Astrocyte (in vitro differentiated cells and primary cell): Measurements from ENCODE around the gene TRDN. TPM values are rescaled to one million over a fixed set of nuclear protein-coding genes. Genes with fewer than 3 reads are reported as not detected.

Source experiments
- DNase-seq: peaks from one replicate; pipeline ENCODE4 v3.0.0-alpha.2; 2010; ENCODE audit warnings: low read depth
- FAIRE-seq: peaks from 2 replicates; lab custom pipeline; 2011; peaks lifted over from hg19 to GRCh38; lab: Jason Lieb, UNC
- H2AFZ ChIP-seq: 2 replicates; pipeline ENCODE4 v1.6.0; 2012; ENCODE audit warnings: low read depth, low read length, inconsistent platforms
- H3K27ac ChIP-seq: 2 replicates; pipeline ENCODE4 v1.5.1; 2011; ENCODE audit warnings: low read depth, low read length, inconsistent platforms
- H3K27me3 ChIP-seq: 2 replicates; pipeline ENCODE4 v1.6.0; 2011; ENCODE audit warnings: low read length, inconsistent platforms; ENCODE audit not compliant: insufficient read depth
- H3K36me3 ChIP-seq: 2 replicates; pipeline ENCODE4 v1.5.1; 2011; ENCODE audit warnings: low read length, inconsistent platforms; ENCODE audit not compliant: insufficient read depth
- H3K4me1 ChIP-seq: 2 replicates; pipeline ENCODE4 v1.5.1; 2011; ENCODE audit warnings: low read length, inconsistent platforms; ENCODE audit not compliant: insufficient read depth
- H3K4me2 ChIP-seq: 2 replicates; pipeline ENCODE4 v1.6.0; 2012; ENCODE audit warnings: low read length, inconsistent platforms
- H3K4me3 ChIP-seq: 2 replicates; pipeline ENCODE4 v1.5.1; 2011; ENCODE audit warnings: low read depth, mild to moderate bottlenecking, low read length, inconsistent platforms; ENCODE audit not compliant: insufficient read depth
- H3K79me2 ChIP-seq: 2 replicates; pipeline ENCODE4 v1.6.0; 2012; ENCODE audit warnings: mild to moderate bottlenecking, low read length, inconsistent platforms; ENCODE audit not compliant: insufficient read depth
- H3K9ac ChIP-seq: 2 replicates; pipeline ENCODE4 v1.6.0; 2012; ENCODE audit warnings: mild to moderate bottlenecking, low read length, inconsistent platforms
- H3K9me3 ChIP-seq: 2 replicates; pipeline ENCODE4 v1.5.1; 2012; ENCODE audit warnings: low read depth, mild to moderate bottlenecking, low read length, inconsistent platforms; ENCODE audit not compliant: insufficient read depth
- H4K20me1 ChIP-seq: 2 replicates; pipeline ENCODE4 v1.6.0; 2012; ENCODE audit warnings: low read length, inconsistent platforms; ENCODE audit not compliant: insufficient read depth
- H3K27ac Mint-ChIP-seq: one replicate; pipeline ENCODE4 v1.8.0; 2021; ENCODE audit warnings: mild to moderate bottlenecking, mixed read lengths; ENCODE audit not compliant: unreplicated experiment
- H3K27me3 Mint-ChIP-seq: one replicate; pipeline ENCODE4 v1.8.0; 2021; ENCODE audit warnings: low read depth, mixed read lengths; ENCODE audit not compliant: unreplicated experiment
- H3K36me3 Mint-ChIP-seq: one replicate; pipeline ENCODE4 v1.8.0; 2021; ENCODE audit warnings: low read depth, mixed read lengths; ENCODE audit not compliant: unreplicated experiment
- H3K4me1 Mint-ChIP-seq: one replicate; pipeline ENCODE4 v1.8.0; 2021; ENCODE audit warnings: low read depth, mixed read lengths; ENCODE audit not compliant: unreplicated experiment
- H3K4me3 Mint-ChIP-seq: one replicate; pipeline ENCODE4 v1.8.0; 2021; ENCODE audit warnings: mild to moderate bottlenecking, moderate library complexity, mixed read lengths; ENCODE audit not compliant: unreplicated experiment
- H3K9me3 Mint-ChIP-seq: one replicate; pipeline ENCODE4 v1.8.0; 2021; ENCODE audit warnings: mild to moderate bottlenecking, mixed read lengths; ENCODE audit not compliant: unreplicated experiment
- CTCF ChIP-seq: IDR thresholded peaks from 2 replicates; pipeline ENCODE4 v1.5.1; 2011; ENCODE audit warnings: low read depth, mild to moderate bottlenecking, inconsistent platforms, low read length, moderate library complexity; ENCODE audit not compliant: insufficient read depth
- EZH2 ChIP-seq: IDR thresholded peaks from 2 replicates; pipeline ENCODE4 v1.6.1; 2012; ENCODE audit warnings: mild to moderate bottlenecking, low read length, inconsistent platforms; ENCODE audit not compliant: insufficient read depth
- total RNA-seq: library from RNA; stranded (reverse); gene quantifications from 2 replicates; pipeline ENCODE4 v1.2.1, GENCODE V29; 2021

The TRDN gene
- total RNA-seq, 1 donor from 2014 or later, result not detected

GRCh38 chr6:123329337-123329736, 307.4 kb downstream of the TRDN start:
- Histone ChIP-seq H3K4me2 (no peak overlapping the region), H3K79me2 (no peaks in the 10 kb centered on the region), H4K20me1 (no peaks in the 10 kb centered on the region), H3K9me3 (no peaks in the 10 kb centered on the region), H2AFZ (no peak overlapping the region), H3K9ac (no peak overlapping the region), H3K4me1 (no peaks in the 10 kb centered on the region), H3K27me3 (no peaks in the 10 kb centered on the region), H3K36me3 (no peaks in the 10 kb centered on the region), H3K4me3 (no peak overlapping the region), H3K27ac (no peak overlapping the region)
- no peaks in the 10 kb centered on the region for H3K9me3 Mint-ChIP-seq
- DNase-seq, result no peak
- H3K27me3 Mint-ChIP-seq, result no peaks in the 10 kb centered on the region
- no peaks in the 10 kb centered on the region for H3K4me1 Mint-ChIP-seq
- H3K36me3 Mint-ChIP-seq, result no peaks in the 10 kb centered on the region
- no peak for FAIRE-seq
- TF ChIP-seq CTCF (no peak), EZH2 (no peak)
- H3K27ac Mint-ChIP-seq, result no peak overlapping the region
- H3K4me3 Mint-ChIP-seq, result no peak overlapping the region

GRCh38 chr6:123323452-123324329, 313.1 kb downstream of the TRDN start:
- H3K27me3 ChIP-seq, result no peaks in the 10 kb centered on the region
- peaks cover 4% of the 10 kb centered on the region for H3K27me3 Mint-ChIP-seq
- no peak overlapping the region for H3K9ac ChIP-seq
- no peak for TF ChIP-seq CTCF
- TF ChIP-seq EZH2, result no peak
- H3K27ac ChIP-seq, result no peak overlapping the region
- H3K27ac Mint-ChIP-seq, result no peak overlapping the region
- no peaks in the 10 kb centered on the region for H4K20me1 ChIP-seq
- peak; percentile 9 for DNase-seq
- no peaks in the 10 kb centered on the region for H3K9me3 ChIP-seq
- H3K36me3 ChIP-seq, result no peaks in the 10 kb centered on the region
- H3K36me3 Mint-ChIP-seq, result no peaks in the 10 kb centered on the region
- H3K9me3 Mint-ChIP-seq, result no peaks in the 10 kb centered on the region
- no peaks in the 10 kb centered on the region for H3K79me2 ChIP-seq
- H3K4me3 Mint-ChIP-seq, result no peak overlapping the region
- H3K4me1 Mint-ChIP-seq, result no peaks in the 10 kb centered on the region
- no peaks in the 10 kb centered on the region for H3K4me1 ChIP-seq
- no peak overlapping the region for H2AFZ ChIP-seq
- no peak overlapping the region for H3K4me2 ChIP-seq
- no peak for FAIRE-seq
- no peak overlapping the region for H3K4me3 ChIP-seq

GRCh38 chr6:123321020-123321419, 315.7 kb downstream of the TRDN start:
- no peaks in the 10 kb centered on the region for H3K36me3 Mint-ChIP-seq
- Histone ChIP-seq H3K4me2 (no peak overlapping the region), H3K9me3 (no peaks in the 10 kb centered on the region), H3K36me3 (no peaks in the 10 kb centered on the region), H3K79me2 (no peaks in the 10 kb centered on the region), H3K4me3 (no peak overlapping the region), H3K9ac (no peak overlapping the region), H3K27me3 (no peaks in the 10 kb centered on the region), H3K27ac (no peak overlapping the region), H3K4me1 (no peaks in the 10 kb centered on the region), H2AFZ (no peak overlapping the region), H4K20me1 (no peaks in the 10 kb centered on the region)
- no peaks in the 10 kb centered on the region for H3K4me1 Mint-ChIP-seq
- FAIRE-seq (no peak), DNase-seq (no peak)
- peaks cover 4% of the 10 kb centered on the region for H3K27me3 Mint-ChIP-seq
- H3K27ac Mint-ChIP-seq, result no peak overlapping the region
- H3K4me3 Mint-ChIP-seq, result no peak overlapping the region
- H3K9me3 Mint-ChIP-seq, result no peaks in the 10 kb centered on the region
- TF ChIP-seq CTCF, result no peak
- TF ChIP-seq EZH2, result no peak
